Natural killer cell (primary cell): ENCODE data around the gene LMX1B. TPM values are rescaled to one million over a fixed set of nuclear protein-coding genes. Genes with fewer than 3 reads are reported as not detected.

Source experiments
- ATAC-seq, 3 donors: fragments of 150-1000 bp in 2 of 3; fragments of 200-7000 bp in 1 of 3; cut with Tn5 transposase; 1 replicate in 1 of 3; 2 replicates in 2 of 3; pipeline ENCODE4 v1.10.0; 2021; ENCODE audit warnings: mild to moderate bottlenecking in 2 of 3, moderate library complexity in 2 of 3
- DNase-seq, 2 donors: peaks; one replicate each; pipeline versions ENCODE4 v3.0.0 to v3.0.0-alpha.2; 2013 to 2021; ENCODE audit warnings: mixed read lengths in 1 of 2
- H3K27ac ChIP-seq: one replicate; pipeline ENCODE4 v1.5.1; 2013; ENCODE audit warnings: mild to moderate bottlenecking, low read length
- H3K27me3 ChIP-seq: one replicate; pipeline ENCODE4 v1.6.1; 2013; ENCODE audit warnings: low read length; ENCODE audit not compliant: control insufficient read depth, insufficient read depth
- H3K36me3 ChIP-seq: one replicate; pipeline ENCODE4 v1.6.1; 2013; ENCODE audit warnings: low read length; ENCODE audit not compliant: control insufficient read depth, insufficient read depth
- H3K4me1 ChIP-seq: one replicate; pipeline ENCODE4 v1.6.1; 2013; ENCODE audit warnings: low read length; ENCODE audit not compliant: control insufficient read depth, insufficient read depth
- H3K4me3 ChIP-seq: one replicate; pipeline ENCODE4 v1.5.1; 2013; ENCODE audit warnings: low read length
- H3K9me3 ChIP-seq: one replicate; pipeline ENCODE4 v1.6.1; 2013; ENCODE audit warnings: low read length; ENCODE audit not compliant: control insufficient read depth, insufficient read depth
- H3K27ac Mint-ChIP-seq, 2 donors: one replicate each; pipeline ENCODE4 v1.8.0; 2022; ENCODE audit warnings: mild to moderate bottlenecking in 2 of 2, mixed read lengths in 2 of 2, moderate library complexity in 1 of 2
- H3K27me3 Mint-ChIP-seq, 2 donors: one replicate each; pipeline ENCODE4 v1.8.0; 2022; ENCODE audit warnings: low read depth in 2 of 2, mixed read lengths in 2 of 2
- H3K36me3 Mint-ChIP-seq: one replicate; pipeline ENCODE4 v1.8.0; 2022; ENCODE audit warnings: mixed read lengths
- H3K4me1 Mint-ChIP-seq, 2 donors: one replicate each; pipeline ENCODE4 v1.8.0; 2022; ENCODE audit warnings: mixed read lengths in 2 of 2
- H3K4me3 Mint-ChIP-seq: one replicate; pipeline ENCODE4 v1.8.0; 2022; ENCODE audit warnings: mild to moderate bottlenecking, moderate library complexity, mixed read lengths
- H3K9me3 Mint-ChIP-seq, 2 donors: one replicate each; pipeline ENCODE4 v1.8.0; 2022; ENCODE audit warnings: mixed read lengths in 2 of 2
- CTCF ChIP-seq: fragments of 200-600 bp; IDR thresholded peaks from one replicate; pipeline ENCODE4 v1.8.0; 2022; ENCODE audit warnings: antibody characterized with exemption
- WGBS: methylation state at CpG from one replicate; pipeline ENCODE4 v1.1.7; 2013; ENCODE audit warnings: missing lambda C conversion rate; ENCODE audit not compliant: insufficient coverage; 5-methylcytosine and 5-hydroxymethylcytosine counted together
- intact Hi-C: fragments of 100-400 bp; cut with micrococcal nuclease; formaldehyde crosslinking; loops from one replicate; pipeline ENCODE4 v1.14.2; 2022
- total RNA-seq, 4 donors: library from RNA; stranded (reverse); fragments of 120-200 nt in 1 of 4; gene quantifications; one replicate each; pipeline versions ENCODE4 v1.2.3 to v1.2.4, GENCODE V29; 2013 to 2022

Gene LMX1B
- total RNA-seq, 3 donors from 2014 or later (not counting 1 experiment from before 2014, with no cell fraction given): not detected

GRCh38 chr9:126682928-126683697, 69.4 kb downstream of the LMX1B start:
- no peak overlapping the region for H3K27ac Mint-ChIP-seq

GRCh38 chr9:126683698-126684044, 69.9 kb downstream of the LMX1B start:
- Histone ChIP-seq H3K4me3 (no peak overlapping the region), H3K9me3 (no peaks in the 10 kb centered on the region), H3K27me3 (peaks cover 36% of the 10 kb centered on the region), H3K27ac (no peak overlapping the region), H3K36me3 (no peaks in the 10 kb centered on the region), H3K4me1 (peaks cover 5% of the 10 kb centered on the region)
- Mint-ChIP-seq H3K27ac (no peak overlapping the region), H3K4me3 (no peak overlapping the region), H3K4me1 (peaks cover 0 to 4% of the 10 kb centered on the region in 2 donors), H3K27me3 (peaks cover 70 to 73% of the 10 kb centered on the region in 2 donors), H3K36me3 (no peaks in the 10 kb centered on the region), H3K9me3 (no peaks in the 10 kb centered on the region)
- no peak for ATAC-seq
- no peak for DNase-seq
- TF ChIP-seq CTCF: no peak
- WGBS: 74% methylated on average over 5 of the region's 5 CpGs
- intact Hi-C loops: no loop called here

More at GRCh38 chr9:126682928-126683697, 69.4 kb downstream of the LMX1B start:
- no peak for DNase-seq
- no peak for TF ChIP-seq CTCF
- ATAC-seq: peak in 1 of 3 donors; percentile 36
- H3K9me3 ChIP-seq: no peaks in the 10 kb centered on the region
- 3% methylated on average over 69 of the region's 69 CpGs for whole genome bisulfite sequencing
- H3K4me1 ChIP-seq: peaks cover 5% of the 10 kb centered on the region
- H3K9me3 Mint-ChIP-seq: no peaks in the 10 kb centered on the region
- intact Hi-C loops: no loop called here
- H3K4me1 Mint-ChIP-seq: peaks cover 0 to 4% of the 10 kb centered on the region in 2 donors
- H3K36me3 Mint-ChIP-seq: no peaks in the 10 kb centered on the region
- no peak overlapping the region for H3K27ac ChIP-seq
- no peak overlapping the region for H3K4me3 Mint-ChIP-seq
- H3K27me3 Mint-ChIP-seq: peaks cover 73 to 75% of the 10 kb centered on the region in 2 donors
- peaks cover 36% of the 10 kb centered on the region for H3K27me3 ChIP-seq
- no peaks in the 10 kb centered on the region for H3K36me3 ChIP-seq
- H3K4me3 ChIP-seq: no peak overlapping the region

- Histone ChIP-seq H3K4me1 (peaks cover 5% of the 10 kb centered on the region), H3K27ac (no peak overlapping the region), H3K27me3 (peaks cover 43% of the 10 kb centered on the region), H3K9me3 (no peaks in the 10 kb centered on the region), H3K36me3 (no peaks in the 10 kb centered on the region), H3K4me3 (no peak overlapping the region)
- DNase-seq (no peak), ATAC-seq (no peak)
- intact Hi-C loops: no loop called here
- no peak overlapping the region for H3K4me3 Mint-ChIP-seq
- WGBS: 50% methylated on average over 2 of the region's 3 CpGs
- H3K27me3 Mint-ChIP-seq: peaks cover 64 to 74% of the 10 kb centered on the region in 2 donors
- no peaks in the 10 kb centered on the region for H3K36me3 Mint-ChIP-seq
- no peak overlapping the region for H3K27ac Mint-ChIP-seq
- no peaks in the 10 kb centered on the region for H3K9me3 Mint-ChIP-seq
- TF ChIP-seq CTCF: no peak
- H3K4me1 Mint-ChIP-seq: peaks cover 0 to 4% of the 10 kb centered on the region in 2 donors
These were observed 70.6 kb downstream of the LMX1B start for GRCh38 chr9:126684345-126684744.
